Naive thymus-derived CD8-positive, alpha-beta T cell (primary cell): ENCODE results near the gene SP140. TPM values are rescaled to one million over a fixed set of nuclear protein-coding genes. Genes with fewer than 3 reads are reported as not detected.
"Not testable (repeated sequence)": the region's sequence is repeated elsewhere in the genome, so short reads cannot be mapped to it uniquely, and the experiment has no call there.

Source experiments
- ATAC-seq, 2 donors: fragments of 150-1000 bp; cut with Tn5 transposase in 1 of 2; sonication (Bioruptor Pico), chemical (Tn5 transposase) in 1 of 2; 1 replicate in 1 of 2; 2 replicates in 1 of 2; pipeline ENCODE4 v1.10.0; 2021; ENCODE audit warnings: mild to moderate bottlenecking in 2 of 2, moderate library complexity in 2 of 2
- POLR2A ChIA-PET: fragments of 350-600 bp; sonication (Branson Sonifier 250); formaldehyde crosslinking; loops from one replicate; lab custom pipeline; 2021; ENCODE audit warnings: antibody characterized with exemption; lab: Charles Lee
- DNase-seq, 10 donors: peaks; one replicate each; pipeline versions ENCODE4 v3.0.0 to v3.0.0-alpha.2; 2020 to 2022
- H3K27ac Mint-ChIP-seq, 10 donors: one replicate each; pipeline ENCODE4 v1.8.0; 2020 to 2022; ENCODE audit warnings: mild to moderate bottlenecking in 10 of 10, mixed read lengths in 10 of 10, moderate library complexity in 4 of 10, inconsistent platforms in 1 of 10
- H3K27me3 Mint-ChIP-seq, 5 donors: one replicate each; pipeline ENCODE4 v1.8.0; 2021 to 2022; ENCODE audit warnings: mixed read lengths in 5 of 5
- H3K36me3 Mint-ChIP-seq, 3 donors: one replicate each; pipeline ENCODE4 v1.8.0; 2020 to 2022; ENCODE audit warnings: mixed read lengths in 3 of 3, mild to moderate bottlenecking in 2 of 3, inconsistent platforms in 1 of 3
- H3K4me1 Mint-ChIP-seq, 4 donors: one replicate each; pipeline ENCODE4 v1.8.0; 2021 to 2022; ENCODE audit warnings: mixed read lengths in 4 of 4
- H3K4me3 Mint-ChIP-seq, 10 donors: one replicate each; pipeline ENCODE4 v1.8.0; 2020 to 2022; ENCODE audit warnings: mild to moderate bottlenecking in 10 of 10, mixed read lengths in 10 of 10, moderate library complexity in 6 of 10, inconsistent platforms in 1 of 10
- H3K9me3 Mint-ChIP-seq, 9 donors: one replicate each; pipeline ENCODE4 v1.8.0; 2020 to 2022; ENCODE audit warnings: mixed read lengths in 9 of 9, mild to moderate bottlenecking in 3 of 9, inconsistent platforms in 1 of 9, moderate library complexity in 1 of 9
- polyA plus RNA-seq, 3 donors: library from polyadenylated mRNA; unstranded; fragments of 300-500 nt; fragmentation: Illumina TruSeq; gene quantifications; one replicate each; pipeline ENCODE4 v1.2.3, GENCODE V29; 2021
- total RNA-seq, 8 experiments: library from RNA in 2 of 8; stranded (reverse) in 2 of 8; gene quantifications; one replicate each; pipeline ENCODE4 v1.2.3 and lab custom pipeline; 2021 to 2026

Gene SP140
- total and polyA plus RNA-seq, 5 experiments from 2014 or later: 7.5 to 27.5 (median 14.8) TPM

GRCh38 chr2:230209422-230210051 is 16.0 kb upstream of the SP140 start:
- DNase-seq (no peak), ATAC-seq (no peak)
- Mint-ChIP-seq H3K36me3 (peaks cover 18 to 46% (median 29%) of the 10 kb centered on the region in 3 donors), H3K9me3 (no peaks in the 10 kb centered on the region), H3K27ac (no peak overlapping the region), H3K4me3 (no peak overlapping the region), H3K27me3 (no peaks in the 10 kb centered on the region), H3K4me1 (peaks cover 19 to 42% (median 29%) of the 10 kb centered on the region in 4 donors)
- POLR2A ChIA-PET: no interaction called here

DNA sequence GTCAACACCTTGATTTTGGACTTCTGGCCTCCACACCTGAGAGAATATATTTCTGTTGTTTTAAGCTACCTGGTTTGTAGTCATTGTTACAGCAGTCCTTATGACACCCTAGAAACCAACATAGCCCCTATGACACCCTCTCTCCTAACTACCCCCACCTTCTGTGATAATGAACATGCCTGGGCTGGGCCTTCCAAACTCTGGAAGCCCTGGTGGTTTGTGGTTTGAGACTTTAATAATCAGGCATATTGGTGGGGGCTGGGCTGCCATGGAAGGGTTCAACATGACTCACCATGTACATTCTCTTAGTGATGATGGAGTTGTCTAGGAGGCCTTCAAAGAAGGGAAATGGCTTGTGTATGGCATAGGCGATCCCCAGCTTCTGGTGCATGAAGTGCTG is 9.0 kb upstream of the SP140 start:
- no peak for ATAC-seq
- POLR2A ChIA-PET: interaction anchor here (1.5 kb wide), 2 partner anchors 9 to 200 kb away, joined by 6 read pairs; partner anchors contain the start of gene SP100
- Mint-ChIP-seq H3K27me3 (no peaks in the 10 kb centered on the region), H3K36me3 (peaks cover 10 to 50% (median 21%) of the 10 kb centered on the region in 3 donors), H3K9me3 (no peaks in the 10 kb centered on the region), H3K4me3 (peak overlapping the region in 9 of 10 donors; percentile 3 to 99 (median 42)), H3K4me1 (peaks cover 40 to 75% (median 73%) of the 10 kb centered on the region in 4 donors), H3K27ac (peak overlapping the region in 5 of 10 donors; percentile 7 to 79 (median 20))
- DNase-seq: no peak

DNA sequence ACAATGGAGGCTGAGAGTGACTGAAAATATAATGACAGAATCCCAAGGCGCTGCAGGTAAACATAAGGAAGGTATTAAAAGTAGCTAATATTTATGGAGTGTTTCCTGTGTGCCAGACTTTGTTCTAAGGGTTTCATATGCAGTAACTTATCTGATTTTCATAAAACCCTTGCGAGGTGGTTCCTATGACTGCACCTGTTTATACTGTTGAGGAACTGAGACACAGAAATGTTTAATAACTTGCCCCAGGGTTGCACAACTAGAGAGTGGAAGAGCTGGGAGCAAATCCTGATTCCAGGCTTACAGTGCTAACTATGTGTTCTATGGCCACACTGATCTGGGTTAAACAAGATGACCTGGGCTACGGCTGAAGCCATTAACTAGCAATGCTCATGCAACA is 8.1 kb upstream of the SP140 start:
- H3K27ac Mint-ChIP-seq: peak overlapping the region in 8 of 10 donors; percentile 3 to 100 (median 42)

DNA sequence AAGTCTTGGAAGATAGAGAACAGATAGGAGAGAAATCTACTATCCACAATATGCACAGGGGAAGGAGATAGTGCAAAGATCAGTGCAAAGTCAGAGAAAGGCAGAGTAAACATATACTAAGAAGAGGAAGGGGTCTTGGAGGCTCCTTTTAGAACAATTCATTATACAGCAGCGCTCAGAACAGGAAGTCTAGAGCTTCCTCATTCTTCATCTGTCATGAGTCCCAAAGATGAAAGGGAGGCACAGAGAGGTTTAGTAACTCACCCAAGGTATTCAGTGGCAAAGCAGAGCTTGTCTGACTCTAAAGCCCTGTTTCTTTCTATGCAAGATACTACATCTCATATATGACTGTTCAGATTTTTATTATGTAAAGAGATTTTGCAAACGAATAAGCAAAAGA is 7.1 kb upstream of the SP140 start:
- peaks cover 10 to 38% (median 15%) of the 10 kb centered on the region in 3 donors for H3K36me3 Mint-ChIP-seq
- POLR2A ChIA-PET: interaction anchor here (1.0 to 3.4 kb wide), 5 partner anchors 11 to 149 kb away, joined by 3 to 36 read pairs (median 4); partner anchors contain the start of gene SP140L
- DNase-seq: peak in 3 of 10 donors; percentile 24 to 36 (median 34)

More for the DNA sequence above, 8.1 kb upstream of the SP140 start:
- DNase-seq (no peak), ATAC-seq (no peak)
- POLR2A ChIA-PET: interaction anchor here (0.7 to 3.4 kb wide), 4 partner anchors 10 to 199 kb away, joined by 3 to 36 read pairs (median 6); partner anchors contain the start of genes SP100 and SP140L
- H3K4me1 Mint-ChIP-seq: peaks cover 37 to 76% (median 68%) of the 10 kb centered on the region in 4 donors
- no peaks in the 10 kb centered on the region for H3K9me3 Mint-ChIP-seq
- no peaks in the 10 kb centered on the region for H3K27me3 Mint-ChIP-seq
- H3K4me3 Mint-ChIP-seq: peak overlapping the region; percentile 79 to 100 (median 98)
- peaks cover 10 to 43% (median 21%) of the 10 kb centered on the region in 3 donors for H3K36me3 Mint-ChIP-seq

DNA sequence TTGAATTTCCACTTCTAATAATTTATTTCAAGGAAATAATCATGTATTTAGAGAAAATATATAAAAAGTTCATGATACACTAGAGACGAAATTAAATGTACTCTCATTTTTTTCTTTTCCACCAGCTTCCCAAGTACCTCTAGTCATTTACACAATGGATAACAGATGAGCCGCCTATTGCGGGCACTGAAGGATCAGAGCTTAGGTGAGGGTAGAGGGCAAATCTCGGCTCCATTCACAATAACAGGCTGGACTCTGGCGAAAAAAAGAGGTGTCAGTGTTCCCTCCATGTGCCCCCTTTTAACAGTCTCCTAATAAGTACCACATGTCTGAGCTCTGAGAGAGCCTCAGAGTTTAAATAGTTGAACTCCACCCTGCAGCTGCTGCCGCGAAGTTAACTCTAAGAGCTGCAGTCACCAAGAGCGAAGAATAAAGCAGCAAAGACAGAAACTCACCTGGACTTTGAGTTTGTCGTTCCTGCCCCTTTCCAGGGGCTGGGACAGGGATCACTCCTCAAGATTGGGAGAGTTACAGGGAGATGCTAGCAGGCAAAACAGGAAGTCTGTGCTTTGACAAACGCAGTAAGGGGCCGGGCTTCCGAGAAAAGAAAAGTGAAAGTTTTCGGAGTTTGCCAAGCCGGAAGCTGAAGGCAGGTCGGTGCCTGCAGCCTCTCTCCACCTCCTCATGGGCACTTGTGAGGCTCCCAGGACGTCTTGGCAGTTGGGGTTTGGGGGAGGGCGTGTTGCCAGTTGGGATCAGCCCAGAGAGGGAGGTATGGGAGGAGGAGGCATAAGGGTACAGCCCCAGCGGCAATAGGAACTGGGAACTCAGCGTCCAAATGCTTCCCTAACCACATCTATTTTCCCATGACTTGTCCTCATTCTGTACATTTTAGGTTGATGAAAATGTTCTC is 5.9 kb upstream of the SP140 start, which contains the start of gene SP110:
Gene SP110, minus strand, starts transcription at position 566 of the 913 bp plus-strand sequence. CDS start 3,057 bp downstream, outside the sequence.
- Mint-ChIP-seq H3K27me3 (no peaks in the 10 kb centered on the region), H3K9me3 (no peaks in the 10 kb centered on the region), H3K4me3 (peak within 1 kb of the TSS; percentile 97 to 100 (median 98)), H3K4me1 (peaks cover 36 to 83% (median 59%) of the 10 kb centered on the region in 4 donors), H3K27ac (peak within 1 kb of the TSS; percentile 97 to 100 (median 99)), H3K36me3 (peaks cover 6 to 27% (median 10%) of the 10 kb centered on the region in 3 donors)
- POLR2A ChIA-PET: interaction anchor here (0.6 to 3.4 kb wide), 14 partner anchors 8 to 384 kb away, joined by 3 to 36 read pairs (median 4); partner anchors contain the start of genes SP100 and SP140L
- DNase-seq (peak; percentile 49 to 87 (median 75)), ATAC-seq (peak; percentile 94 to 95)

More for the DNA sequence above, 7.1 kb upstream of the SP140 start:
- H3K27ac Mint-ChIP-seq: peak overlapping the region; percentile 13 to 100 (median 92)
- H3K4me1 Mint-ChIP-seq: peaks cover 37 to 83% (median 64%) of the 10 kb centered on the region in 4 donors
- H3K27me3 Mint-ChIP-seq: no peaks in the 10 kb centered on the region
- peak overlapping the region; percentile 86 to 100 (median 98) for H3K4me3 Mint-ChIP-seq
- ATAC-seq: peak; percentile 41
- H3K9me3 Mint-ChIP-seq: no peaks in the 10 kb centered on the region

DNA sequence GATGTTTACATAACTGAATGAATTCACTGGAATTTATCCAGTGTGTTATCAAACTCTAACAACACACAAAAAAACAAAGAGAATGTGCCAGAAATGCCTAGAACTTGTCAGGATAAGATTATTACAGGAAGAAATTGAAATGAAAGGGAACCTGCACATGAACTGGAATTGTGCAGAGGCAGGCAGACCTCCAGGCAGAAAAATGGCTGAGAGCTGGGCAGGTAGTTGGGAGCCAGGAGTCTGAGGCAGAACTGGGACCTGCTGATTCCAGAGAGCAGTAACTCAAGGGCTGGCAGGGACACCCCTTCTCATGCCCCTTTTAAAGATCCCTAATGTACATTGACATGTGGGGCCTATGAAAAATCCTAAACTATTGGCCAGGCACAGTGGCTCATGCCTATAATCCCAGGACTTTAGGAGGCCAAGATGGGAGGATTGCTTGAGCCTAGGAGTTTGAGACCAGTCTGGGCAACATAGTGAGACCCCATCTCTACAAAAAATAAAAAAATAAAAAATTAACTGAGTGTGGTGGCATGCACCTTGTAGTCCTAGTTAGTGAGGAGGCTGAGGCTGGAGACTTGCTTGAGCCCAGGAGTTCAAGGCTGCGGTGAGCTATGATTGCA is 5.1 kb upstream of the SP140 start:
- Mint-ChIP-seq H3K4me3 (peak overlapping the region; percentile 97 to 100 (median 98)), H3K27ac (peak overlapping the region; percentile 97 to 100 (median 99)), H3K36me3 (peaks cover 3 to 20% (median 10%) of the 10 kb centered on the region in 3 donors), H3K9me3 (no peaks in the 10 kb centered on the region), H3K4me1 (peaks cover 37 to 85% (median 60%) of the 10 kb centered on the region in 4 donors), H3K27me3 (no peaks in the 10 kb centered on the region)
- POLR2A ChIA-PET: interaction anchor here (0.6 to 3.4 kb wide), 11 partner anchors 9 to 383 kb away, joined by 3 to 36 read pairs (median 4); partner anchors contain the start of genes SP100 and SP140L
- ATAC-seq (no peak), DNase-seq (no peak)

- no peak for DNase-seq
- Mint-ChIP-seq H3K9me3 (no peaks in the 10 kb centered on the region), H3K27me3 (no peaks in the 10 kb centered on the region), H3K4me1 (peaks cover 36 to 86% (median 58%) of the 10 kb centered on the region in 4 donors), H3K36me3 (peaks cover 0 to 10% (median 10%) of the 10 kb centered on the region in 3 donors), H3K4me3 (peak overlapping the region in 3 of 10 donors; percentile 36 to 69 (median 55)), H3K27ac (peak overlapping the region in 7 of 10 donors; percentile 41 to 91 (median 60))
- ATAC-seq: no peak
- POLR2A ChIA-PET: interaction anchor here (0.7 to 1.5 kb wide), 3 partner anchors 14 to 441 kb away, joined by 3 to 4 read pairs (median 4); no protein-coding TSS in a partner anchor
Observed at GRCh38 chr2:230221493-230221892, 4.0 kb upstream of the SP140 start.

DNA sequence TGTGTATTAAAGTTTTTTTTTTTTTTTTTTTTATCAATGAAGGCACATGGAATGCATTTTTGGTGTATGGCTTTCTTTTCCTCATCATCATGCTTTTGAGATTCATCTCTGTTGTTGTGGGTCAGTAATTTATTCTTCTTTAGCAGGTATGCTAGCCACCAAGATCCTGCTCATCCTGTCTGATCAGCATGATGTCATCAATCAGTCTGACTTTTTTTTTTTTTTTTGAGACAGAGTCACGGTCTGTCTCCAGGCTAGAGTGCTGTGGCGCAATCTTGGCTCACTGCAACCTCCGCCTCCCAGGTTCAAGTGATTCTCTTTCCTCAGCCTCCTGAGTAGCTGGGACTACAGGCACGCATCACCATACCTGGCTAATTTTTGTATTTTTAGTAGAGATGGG is 2.7 kb upstream of the SP140 start:
- ATAC-seq, H3K36me3 Mint-ChIP-seq, POLR2A ChIA-PET, DNase-seq, H3K27me3 Mint-ChIP-seq, H3K9me3 Mint-ChIP-seq: not testable (repeated sequence)
- Mint-ChIP-seq H3K27ac (peak overlapping the region in 5 of 10 donors; percentile 38 to 99 (median 62)), H3K4me3 (peak overlapping the region in 1 of 10 donors; percentile 15), H3K4me1 (peaks cover 34 to 83% (median 54%) of the 10 kb centered on the region in 4 donors)

- no peaks in the 10 kb centered on the region for H3K27me3 Mint-ChIP-seq
- ATAC-seq: no peak
- H3K27ac Mint-ChIP-seq: peak overlapping the region in 9 of 10 donors; percentile 91 to 99 (median 96)
- peaks cover 27 to 88% (median 55%) of the 10 kb centered on the region in 4 donors for H3K4me1 Mint-ChIP-seq
- peak overlapping the region in 1 of 10 donors; percentile 96 for H3K4me3 Mint-ChIP-seq
- POLR2A ChIA-PET: interaction anchor here (0.6 to 0.9 kb wide), 2 partner anchors 17 to 186 kb away, joined by 3 to 4 read pairs; no protein-coding TSS in a partner anchor
- DNase-seq: no peak
- peaks cover 0 to 5% (median 0%) of the 10 kb centered on the region in 3 donors for H3K36me3 Mint-ChIP-seq
- H3K9me3 Mint-ChIP-seq: peaks cover 0 to 4% (median 0%) of the 10 kb centered on the region in 9 donors
Observed at GRCh38 chr2:230224458-230224857, 1.1 kb upstream of the SP140 start.

GRCh38 chr2:230226051-230226551 is 565 bp downstream of the SP140 start:
- peaks cover 12 to 18% (median 14%) of the 10 kb centered on the region in 3 donors for H3K36me3 Mint-ChIP-seq
- POLR2A ChIA-PET: interaction anchor here (0.7 to 1.0 kb wide), 3 partner anchors 36 to 63 kb away, joined by 3 to 4 read pairs (median 4); no protein-coding TSS in a partner anchor
- peaks cover 5 to 19% (median 10%) of the 10 kb centered on the region in 9 donors for H3K9me3 Mint-ChIP-seq
- H3K4me1 Mint-ChIP-seq: peaks cover 24 to 93% (median 47%) of the 10 kb centered on the region in 4 donors
- no peaks in the 10 kb centered on the region for H3K27me3 Mint-ChIP-seq
- ATAC-seq: peak; percentile 47 to 56
- H3K27ac Mint-ChIP-seq: peak overlapping the region; percentile 91 to 99 (median 96)
- peak in 3 of 10 donors; percentile 20 to 23 (median 21) for DNase-seq
- peak overlapping the region; percentile 75 to 96 (median 86) for H3K4me3 Mint-ChIP-seq

DNA sequence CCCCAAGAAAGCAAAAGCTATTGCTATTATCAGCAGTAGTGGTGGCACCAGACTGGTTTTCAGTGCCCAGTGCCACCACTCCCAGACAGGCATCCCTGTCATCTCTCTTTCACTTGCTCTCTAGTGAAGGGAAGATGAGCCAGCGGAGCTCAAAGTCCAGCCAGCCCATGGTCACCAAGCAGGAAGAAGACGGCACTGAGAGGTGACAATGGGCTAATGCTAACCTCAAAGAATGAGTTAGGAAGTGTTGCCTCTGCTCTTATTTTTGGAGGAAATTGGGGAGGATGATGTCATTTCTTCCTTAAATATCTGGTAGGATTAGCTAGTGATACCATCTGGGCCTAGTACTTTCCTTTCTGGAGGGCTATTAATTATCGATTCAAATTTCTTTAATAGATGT is 1.7 kb downstream of the SP140 start:
- POLR2A ChIA-PET: no interaction called here
- peak overlapping the region; percentile 39 to 82 (median 66) for H3K4me3 Mint-ChIP-seq
- no peaks in the 10 kb centered on the region for H3K27me3 Mint-ChIP-seq
- H3K36me3 Mint-ChIP-seq: peaks cover 17 to 27% (median 20%) of the 10 kb centered on the region in 3 donors
- H3K9me3 Mint-ChIP-seq: peaks cover 7 to 23% (median 12%) of the 10 kb centered on the region in 9 donors
- DNase-seq: no peak
- H3K4me1 Mint-ChIP-seq: peaks cover 26 to 91% (median 48%) of the 10 kb centered on the region in 4 donors
- ATAC-seq: no peak
- H3K27ac Mint-ChIP-seq: peak overlapping the region in 8 of 10 donors; percentile 25 to 99 (median 70)
